Liver (tissue), 3 donors: ENCODE measurements around the gene ACOT6.

Experiments
- SP1 ChIP-seq: IDR thresholded peaks from 2 replicates; pipeline ENCODE4 v1.6.1; 2018; ENCODE audit warnings: antibody characterized with exemption, mild to moderate bottlenecking
- TAF1 ChIP-seq: conservative IDR thresholded peaks from 2 replicates; pipeline ENCODE4 v1.6.1; 2016; ENCODE audit warnings: antibody characterized with exemption, mild to moderate bottlenecking
- TF ChIP-seq, protein P1 (sequence below): fragments of 150-350 bp; IDR thresholded peaks from 2 replicates; pipeline ENCODE4 v1.5.1; 2017; ENCODE audit warnings: improper control_type of control experiment, low read depth, low read length; ENCODE audit not compliant: missing input control
- TF ChIP-seq, protein P2 (sequence below): IDR thresholded peaks from 2 replicates; pipeline ENCODE4 v1.6.1; 2016; ENCODE audit warnings: antibody characterized with exemption
- donor health status: healthy.
- donor health status: healthy.

DNA sequence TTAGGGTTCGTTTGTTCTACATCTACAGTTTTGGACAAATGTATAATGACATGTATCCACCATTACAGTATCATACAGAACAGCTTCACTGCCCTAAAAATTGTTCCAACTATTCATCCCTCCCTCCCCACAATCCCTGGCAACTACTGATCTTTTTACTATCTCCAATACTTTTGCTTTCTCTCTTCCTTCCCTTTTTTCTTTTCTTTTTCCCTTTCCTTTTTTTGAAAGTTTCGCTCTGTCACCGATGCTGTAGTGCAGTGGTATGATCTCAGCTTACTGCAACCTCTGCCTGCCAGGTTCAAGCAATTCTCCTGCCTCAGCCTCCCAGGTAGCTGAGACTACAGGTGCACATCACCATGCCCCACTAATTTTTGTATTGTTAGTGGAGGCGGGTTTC is 23.2 kb upstream of the ACOT6 start:
- no peak for TF ChIP-seq TAF1
- TF ChIP-seq, protein P1, sequence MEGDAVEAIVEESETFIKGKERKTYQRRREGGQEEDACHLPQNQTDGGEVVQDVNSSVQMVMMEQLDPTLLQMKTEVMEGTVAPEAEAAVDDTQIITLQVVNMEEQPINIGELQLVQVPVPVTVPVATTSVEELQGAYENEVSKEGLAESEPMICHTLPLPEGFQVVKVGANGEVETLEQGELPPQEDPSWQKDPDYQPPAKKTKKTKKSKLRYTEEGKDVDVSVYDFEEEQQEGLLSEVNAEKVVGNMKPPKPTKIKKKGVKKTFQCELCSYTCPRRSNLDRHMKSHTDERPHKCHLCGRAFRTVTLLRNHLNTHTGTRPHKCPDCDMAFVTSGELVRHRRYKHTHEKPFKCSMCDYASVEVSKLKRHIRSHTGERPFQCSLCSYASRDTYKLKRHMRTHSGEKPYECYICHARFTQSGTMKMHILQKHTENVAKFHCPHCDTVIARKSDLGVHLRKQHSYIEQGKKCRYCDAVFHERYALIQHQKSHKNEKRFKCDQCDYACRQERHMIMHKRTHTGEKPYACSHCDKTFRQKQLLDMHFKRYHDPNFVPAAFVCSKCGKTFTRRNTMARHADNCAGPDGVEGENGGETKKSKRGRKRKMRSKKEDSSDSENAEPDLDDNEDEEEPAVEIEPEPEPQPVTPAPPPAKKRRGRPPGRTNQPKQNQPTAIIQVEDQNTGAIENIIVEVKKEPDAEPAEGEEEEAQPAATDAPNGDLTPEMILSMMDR, result no peak
- TF ChIP-seq, protein P2, sequence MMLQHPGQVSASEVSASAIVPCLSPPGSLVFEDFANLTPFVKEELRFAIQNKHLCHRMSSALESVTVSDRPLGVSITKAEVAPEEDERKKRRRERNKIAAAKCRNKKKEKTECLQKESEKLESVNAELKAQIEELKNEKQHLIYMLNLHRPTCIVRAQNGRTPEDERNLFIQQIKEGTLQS, result no peak
- TF ChIP-seq SP1, result no peak
